ENCODE data around the gene LAMTOR3. TPM values are rescaled to one million over a fixed set of nuclear protein-coding genes. Genes with fewer than 3 reads are reported as not detected.
A peak's percentile ranks its signal among the peaks of the same experiment; 100 is the strongest.

Gene LAMTOR3
- total RNA-seq: 46.5 TPM

DNA sequence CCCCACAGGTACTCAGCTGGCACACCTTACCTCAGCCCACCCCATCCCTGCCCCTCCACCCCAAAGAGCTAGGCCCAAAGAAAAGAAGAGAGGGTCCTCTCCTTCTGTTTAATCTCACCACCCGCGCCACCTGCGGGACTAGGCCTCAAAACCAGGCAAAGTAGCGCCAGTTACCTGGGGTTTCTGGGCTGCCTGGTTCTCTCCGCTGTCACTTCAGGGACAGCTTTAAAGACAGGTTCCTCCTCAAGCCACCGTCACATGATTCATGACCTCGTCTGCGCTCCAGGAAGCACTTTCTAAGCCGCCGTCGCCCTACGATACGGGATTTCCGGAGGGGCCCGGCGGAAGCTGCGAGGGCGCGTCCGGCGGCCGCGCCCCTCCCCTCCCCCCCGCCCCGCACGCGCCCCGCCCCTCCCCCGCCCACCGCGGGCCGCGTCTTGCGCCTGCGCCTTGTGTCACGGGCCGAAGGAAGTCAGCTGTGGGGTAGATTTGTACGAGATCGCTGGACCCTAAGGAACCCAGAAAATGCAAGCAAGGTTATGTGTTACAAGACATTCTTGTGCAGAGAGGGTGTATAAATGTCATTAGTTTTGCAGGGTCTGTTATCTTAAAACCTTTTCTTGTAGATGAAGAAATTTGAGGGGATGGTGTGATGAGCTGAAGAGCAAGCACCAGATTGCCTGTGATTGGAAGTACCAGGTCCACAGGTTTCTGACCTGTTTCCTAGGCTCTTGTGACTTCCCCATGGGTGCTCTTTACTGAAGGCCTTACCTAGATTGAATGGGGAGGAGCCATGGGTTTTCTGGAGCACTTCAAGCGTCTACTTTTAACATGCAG is at the start of gene LAMTOR3:
Gene LAMTOR3, minus strand, starts transcription at position 267 of the 837 bp plus-strand sequence. CDS start 464 bp downstream, outside the sequence.
- DNase-seq (ENCODE audit: low spot score): peak; percentile 94

- DNase-seq (ENCODE audit: low spot score): no peak
These were observed 44.1 kb upstream of the LAMTOR3 start for GRCh38 chr4:99938243-99938753.

DNA sequence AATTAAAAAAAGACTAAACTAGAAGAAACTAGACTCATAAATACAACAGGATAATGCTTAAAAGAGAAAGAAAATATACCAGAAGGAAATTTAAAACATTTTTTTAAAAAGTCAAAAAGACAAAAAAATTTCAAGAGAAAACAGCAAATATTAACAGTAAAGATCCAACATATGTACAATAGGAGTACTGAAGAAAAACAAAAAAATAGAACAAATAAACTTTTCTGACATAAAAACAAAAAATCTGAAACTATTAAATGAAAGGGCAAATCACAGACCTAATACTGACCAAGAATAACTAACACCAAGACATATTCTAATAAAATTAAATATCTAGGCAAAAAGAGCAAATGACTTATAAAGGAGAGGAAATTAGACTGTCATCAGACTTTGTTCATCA is 40.7 kb upstream of the LAMTOR3 start:
- DNase-seq (ENCODE audit: low spot score): no peak

GRCh38 chr4:99927566-99927965 is 33.3 kb upstream of the LAMTOR3 start:
- no peak for DNase-seq (ENCODE audit: low spot score)

- DNase-seq (ENCODE audit: low spot score): no peak
These were observed 26.9 kb upstream of the LAMTOR3 start for GRCh38 chr4:99921174-99921573.

DNA sequence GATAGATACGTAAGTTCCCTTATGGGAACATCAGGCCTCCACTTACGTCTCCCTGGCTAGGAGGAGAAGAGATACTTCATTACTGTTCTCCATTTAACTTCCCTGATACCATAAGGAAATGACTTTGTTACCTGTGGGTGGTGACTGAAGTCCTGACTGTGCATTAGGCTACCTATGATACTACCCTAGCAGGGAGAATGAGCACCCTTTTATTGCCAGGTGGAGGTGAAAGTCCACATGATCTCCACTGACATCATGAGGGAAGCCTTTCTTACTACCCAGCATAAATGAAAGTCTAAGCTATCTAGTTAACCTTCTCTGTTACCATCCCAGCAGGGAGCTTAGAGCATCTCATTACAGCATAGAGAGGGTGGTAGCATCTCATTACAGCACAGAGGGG is 24.4 kb upstream of the LAMTOR3 start:
- DNase-seq (ENCODE audit: low spot score): no peak

- no peak for DNase-seq (ENCODE audit: low spot score)
These were observed 23.3 kb upstream of the LAMTOR3 start for GRCh38 chr4:99917575-99917974.

GRCh38 chr4:99915449-99915848 is 21.2 kb upstream of the LAMTOR3 start:
- no peak for DNase-seq (ENCODE audit: low spot score)

- no peak for DNase-seq (ENCODE audit: low spot score)
These were observed 771 bp upstream of the LAMTOR3 start for GRCh38 chr4:99894998-99895397.

DNA sequence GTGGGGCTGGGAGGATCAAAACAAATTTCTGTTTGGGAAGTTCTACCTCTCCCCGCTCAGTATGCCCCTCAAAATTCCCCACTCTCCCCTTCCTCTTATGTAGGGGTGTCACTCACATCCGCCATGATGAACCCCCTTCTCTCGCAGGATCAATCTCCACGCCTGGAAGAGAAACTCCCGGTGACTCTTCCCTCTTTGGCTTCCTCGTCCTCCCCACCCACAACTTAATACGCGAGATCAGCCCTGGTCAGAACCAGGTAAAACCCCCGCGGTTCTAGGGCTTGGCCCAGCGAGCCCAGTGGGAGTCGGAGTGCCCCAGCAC is 427 bp downstream of the LAMTOR3 start:
- DNase-seq (ENCODE audit: low spot score): no peak

GRCh38 chr4:99893029-99893428 is 1.2 kb downstream of the LAMTOR3 start:
- no peak for DNase-seq (ENCODE audit: low spot score)

DNA sequence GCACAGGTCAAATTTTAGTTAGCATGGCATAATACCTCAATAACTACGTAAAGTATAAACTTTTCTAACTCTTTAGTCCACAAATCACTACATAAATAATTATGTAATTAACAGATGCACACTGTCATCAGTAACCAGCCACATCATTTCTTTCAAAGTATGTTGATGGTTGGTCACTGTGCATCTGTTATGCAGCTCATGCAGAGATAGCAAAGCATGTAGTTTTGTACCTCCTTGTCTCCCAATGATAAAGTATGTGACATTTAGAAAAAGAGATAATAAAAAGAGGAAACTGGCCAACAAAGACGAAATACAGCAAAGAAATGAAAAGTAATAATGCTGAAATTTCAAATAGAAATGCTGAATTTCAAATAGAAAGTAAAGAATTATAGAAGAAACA is 2.9 kb downstream of the LAMTOR3 start:
- DNase-seq (ENCODE audit: low spot score): no peak

GRCh38 chr4:99887837-99888236 is 6.4 kb downstream of the LAMTOR3 start:
- DNase-seq (ENCODE audit: low spot score): no peak

- DNase-seq (ENCODE audit: low spot score): no peak
These were observed 8.1 kb downstream of the LAMTOR3 start for GRCh38 chr4:99886146-99886545.

- DNase-seq (ENCODE audit: low spot score): no peak
These were observed 8.5 kb downstream of the LAMTOR3 start for GRCh38 chr4:99885687-99886086.

- DNase-seq (ENCODE audit: low spot score): no peak
These were observed 9.1 kb downstream of the LAMTOR3 start for GRCh38 chr4:99885063-99885664.

DNA sequence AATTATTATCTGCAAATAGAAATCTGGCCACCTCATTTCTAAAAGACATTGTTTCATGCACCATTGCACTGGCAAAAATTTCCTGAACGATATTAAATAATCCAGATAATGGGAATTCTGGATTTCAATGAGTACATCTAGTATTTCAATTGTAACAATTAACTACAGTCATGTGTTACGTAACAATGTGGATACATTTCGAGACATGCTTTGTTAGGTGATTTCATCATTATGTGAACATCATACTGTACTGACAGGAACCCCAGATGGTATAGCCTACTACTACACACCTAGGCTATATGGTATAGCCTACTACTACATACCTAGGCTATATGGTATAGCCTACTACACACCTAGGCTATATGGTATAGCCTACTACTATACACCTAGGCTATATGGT is 14.8 kb downstream of the LAMTOR3 start:
- DNase-seq (ENCODE audit: low spot score): no peak

DNA sequence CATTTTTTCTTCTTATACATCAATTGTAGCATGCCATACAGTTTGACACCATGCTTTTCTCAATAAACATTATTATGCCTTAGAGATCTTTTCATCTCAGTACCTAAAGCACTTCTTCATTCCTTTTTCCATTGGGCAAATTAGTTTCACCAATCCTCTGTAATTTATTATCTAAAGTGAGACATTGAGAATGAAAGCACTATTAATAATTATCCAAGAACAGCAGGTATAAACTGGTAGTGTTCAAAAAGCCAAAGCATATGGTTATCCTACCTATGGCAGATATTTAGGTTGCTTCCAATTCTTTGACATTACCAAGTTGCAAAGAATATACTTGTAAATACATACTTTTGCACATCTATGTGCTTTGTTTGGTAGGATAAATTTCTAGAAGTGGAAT is 15.6 kb downstream of the LAMTOR3 start:
- DNase-seq (ENCODE audit: low spot score): no peak

- DNase-seq (ENCODE audit: low spot score): no peak
These were observed 17.3 kb downstream of the LAMTOR3 start for GRCh38 chr4:99876946-99877345.

- DNase-seq (ENCODE audit: low spot score): no peak
These were observed 19.2 kb downstream of the LAMTOR3 start for GRCh38 chr4:99875071-99875470.

DNA sequence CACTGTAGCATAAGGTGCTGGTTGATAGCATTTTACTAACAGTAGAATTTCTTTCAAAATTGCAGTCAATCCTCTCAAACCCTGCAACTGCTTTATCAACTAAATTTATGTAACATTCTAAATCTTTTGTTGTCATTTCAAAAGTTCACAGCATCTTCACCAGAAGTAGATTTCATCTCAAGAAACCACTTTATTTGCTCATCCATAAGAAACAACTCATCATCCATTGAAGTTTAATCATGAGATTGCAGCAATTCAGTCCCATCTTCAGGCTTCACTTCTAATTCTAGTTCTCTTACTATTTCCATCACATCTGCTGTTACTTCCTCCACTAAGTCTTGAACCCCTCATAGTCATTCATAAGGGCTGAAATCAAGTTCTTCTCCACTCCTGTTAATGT is 21.7 kb downstream of the LAMTOR3 start:
- DNase-seq (ENCODE audit: low spot score): no peak

DNA sequence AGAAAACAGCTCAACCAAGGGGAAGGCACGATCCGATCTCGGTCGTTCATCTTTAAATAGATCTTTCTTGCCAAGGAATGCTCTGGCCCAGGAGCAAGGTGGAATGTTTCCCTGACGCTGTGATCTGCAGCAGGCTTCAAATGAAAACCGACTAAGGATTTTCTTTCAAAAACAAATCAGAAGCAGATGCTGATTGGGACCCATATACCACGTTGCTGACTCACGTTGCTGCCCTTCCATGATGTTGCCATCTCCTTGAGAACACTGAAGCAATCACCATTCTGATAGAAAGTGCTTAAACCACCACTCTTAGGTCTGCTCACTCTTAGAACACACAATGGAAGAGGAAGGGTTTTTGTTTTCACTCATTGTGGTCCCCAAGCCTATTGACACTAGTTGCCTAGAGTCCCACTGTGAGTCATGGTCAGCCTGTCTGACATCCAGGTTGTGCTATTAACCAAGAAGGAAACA is 26.1 kb downstream of the LAMTOR3 start:
- no peak for DNase-seq (ENCODE audit: low spot score)

DNA sequence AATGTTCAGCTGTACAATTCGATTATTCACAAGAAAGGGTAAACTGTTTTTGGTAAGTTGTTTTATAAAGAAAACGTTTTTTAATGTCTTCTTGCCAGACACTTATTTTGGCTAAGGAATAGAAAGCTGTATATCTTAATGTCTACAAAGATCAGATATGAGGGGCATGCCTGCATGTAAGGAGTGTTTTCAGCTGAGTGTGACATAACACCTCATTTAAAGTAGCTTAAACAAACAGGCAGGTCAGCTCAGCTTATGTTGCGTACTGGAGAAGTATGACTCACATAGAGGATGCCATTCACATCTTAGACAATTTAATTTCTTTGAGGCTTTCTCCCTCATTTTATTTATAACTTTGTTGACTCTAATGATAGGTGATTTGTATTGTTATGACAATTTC is 30.4 kb downstream of the LAMTOR3 start:
- DNase-seq (ENCODE audit: low spot score): no peak
